Gastrocnemius medialis (tissue), 4 donors: ENCODE measurements around the gene PHF2.

Source experiments
- POLR2A ChIP-seq, 2 donors: fragments of 450-650 bp; IDR thresholded peaks; one replicate each; pipeline ENCODE4 v1.6.1; 2017; ENCODE audit warnings: antibody characterized with exemption in 2 of 2, mild to moderate bottlenecking in 2 of 2, moderate library complexity in 2 of 2
- TF ChIP-seq, protein P1 (sequence below), 5 experiments: fragments of 450-650 bp in 3 of 5; fragments of 200-600 bp in 2 of 5; sonication (generic) in 2 of 5; IDR thresholded peaks in 4 of 5; conservative IDR thresholded peaks in 1 of 5; 1 replicate in 4 of 5; 2 replicates in 1 of 5; pipeline ENCODE4 v1.5.1; 2016 to 2019; ENCODE audit warnings: antibody characterized with exemption in 5 of 5, mild to moderate bottlenecking in 3 of 5, moderate library complexity in 3 of 5

DNA sequence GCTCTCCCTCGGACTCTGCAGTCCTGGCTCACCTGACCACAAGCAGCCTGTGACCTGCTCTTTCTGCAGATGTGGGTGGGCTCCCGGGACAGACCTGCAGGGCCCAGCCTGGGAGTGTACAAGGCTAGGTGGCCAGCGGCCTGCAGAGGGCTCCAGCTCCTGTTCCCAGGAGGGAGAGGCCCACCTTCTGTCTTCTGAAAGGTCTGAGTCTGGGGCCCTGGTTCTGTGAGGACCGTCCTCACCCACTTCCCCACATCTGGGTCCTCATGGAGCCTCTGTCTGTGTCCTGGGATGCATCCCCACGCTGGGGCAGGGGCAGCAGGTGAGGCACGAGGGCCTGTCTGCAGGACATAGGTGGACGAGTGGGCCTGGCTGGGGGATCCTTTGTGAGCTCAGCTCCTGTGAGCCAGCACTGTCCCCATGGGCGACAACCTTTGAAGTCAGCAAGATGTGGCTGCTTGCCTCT, 43.7 kb downstream of the PHF2 start:
- TF ChIP-seq, protein P1, sequence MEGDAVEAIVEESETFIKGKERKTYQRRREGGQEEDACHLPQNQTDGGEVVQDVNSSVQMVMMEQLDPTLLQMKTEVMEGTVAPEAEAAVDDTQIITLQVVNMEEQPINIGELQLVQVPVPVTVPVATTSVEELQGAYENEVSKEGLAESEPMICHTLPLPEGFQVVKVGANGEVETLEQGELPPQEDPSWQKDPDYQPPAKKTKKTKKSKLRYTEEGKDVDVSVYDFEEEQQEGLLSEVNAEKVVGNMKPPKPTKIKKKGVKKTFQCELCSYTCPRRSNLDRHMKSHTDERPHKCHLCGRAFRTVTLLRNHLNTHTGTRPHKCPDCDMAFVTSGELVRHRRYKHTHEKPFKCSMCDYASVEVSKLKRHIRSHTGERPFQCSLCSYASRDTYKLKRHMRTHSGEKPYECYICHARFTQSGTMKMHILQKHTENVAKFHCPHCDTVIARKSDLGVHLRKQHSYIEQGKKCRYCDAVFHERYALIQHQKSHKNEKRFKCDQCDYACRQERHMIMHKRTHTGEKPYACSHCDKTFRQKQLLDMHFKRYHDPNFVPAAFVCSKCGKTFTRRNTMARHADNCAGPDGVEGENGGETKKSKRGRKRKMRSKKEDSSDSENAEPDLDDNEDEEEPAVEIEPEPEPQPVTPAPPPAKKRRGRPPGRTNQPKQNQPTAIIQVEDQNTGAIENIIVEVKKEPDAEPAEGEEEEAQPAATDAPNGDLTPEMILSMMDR (IDR thresholded peaks at IDR 0.05 in 4 of 5, conservative IDR thresholded peaks at IDR 0.05 in 1 of 5), result no peak
- no peak for TF ChIP-seq POLR2A (IDR thresholded peaks at IDR 0.05)
